GM18499 (cell line): ENCODE data around the gene ANO2.

Source experiments
- ATAC-seq: cut with Tn5 transposase; IDR thresholded peaks from one replicate; pipeline ENCODE4 v1.9.1; 2021; ENCODE audit warnings: moderate number of reproducible peaks; ENCODE audit not compliant: insufficient read depth, unreplicated experiment

ANO2 gene

GRCh38 chr12:5636907-5637306 lies 308.2 kb downstream of the ANO2 start:
- no peak for ATAC-seq

GRCh38 chr12:5633106-5633505 lies 312.0 kb downstream of the ANO2 start:
- ATAC-seq: no peak

GRCh38 chr12:5632453-5632852 lies 312.6 kb downstream of the ANO2 start:
- ATAC-seq: no peak

- no peak for ATAC-seq
Observed at GRCh38 chr12:5631497-5631896, 313.6 kb downstream of the ANO2 start.

GRCh38 chr12:5630726-5631125 lies 314.3 kb downstream of the ANO2 start:
- ATAC-seq: no peak

- no peak for ATAC-seq
Observed at GRCh38 chr12:5628501-5628900, 316.6 kb downstream of the ANO2 start.

GRCh38 chr12:5627053-5627630 lies 317.9 kb downstream of the ANO2 start:
- no peak for ATAC-seq

- ATAC-seq: no peak
Observed at GRCh38 chr12:5626151-5626550, 318.9 kb downstream of the ANO2 start.

- no peak for ATAC-seq
Observed at GRCh38 chr12:5624486-5625272, 320.4 kb downstream of the ANO2 start.

GRCh38 chr12:5623411-5623810 lies 321.6 kb downstream of the ANO2 start:
- no peak for ATAC-seq

GRCh38 chr12:5622280-5622679 lies 322.8 kb downstream of the ANO2 start:
- no peak for ATAC-seq

GRCh38 chr12:5621329-5621728 lies 323.7 kb downstream of the ANO2 start:
- no peak for ATAC-seq

GRCh38 chr12:5620896-5621295 lies 324.2 kb downstream of the ANO2 start:
- no peak for ATAC-seq

GRCh38 chr12:5619628-5620027 lies 325.4 kb downstream of the ANO2 start:
- ATAC-seq: no peak

- no peak for ATAC-seq
Observed at GRCh38 chr12:5616854-5617253, 328.2 kb downstream of the ANO2 start.

- ATAC-seq: no peak
Observed at GRCh38 chr12:5615760-5616159, 329.3 kb downstream of the ANO2 start.

GRCh38 chr12:5614256-5614655 lies 330.8 kb downstream of the ANO2 start:
- no peak for ATAC-seq

GRCh38 chr12:5612556-5613410 lies 332.3 kb downstream of the ANO2 start:
- no peak for ATAC-seq

- no peak for ATAC-seq
Observed at GRCh38 chr12:5611162-5611561, 333.9 kb downstream of the ANO2 start.

- no peak for ATAC-seq
Observed at GRCh38 chr12:5599378-5599777, 345.7 kb downstream of the ANO2 start.

- ATAC-seq: no peak
Observed at GRCh38 chr12:5593998-5594397, 351.1 kb downstream of the ANO2 start.
